Measurements from ENCODE around the gene XPO5. TPM values are rescaled to one million over a fixed set of nuclear protein-coding genes. Genes with fewer than 3 reads are reported as not detected.

XPO5 gene
- total RNA-seq, 4 donors from 2014 or later: 11.3 to 25.1 (median 17.6) TPM

GRCh38 chr6:43616725-43617472 lies 41.1 kb upstream of the XPO5 start:
- 92 to 100% methylated on average over 1 to 9 of the region's 9 CpGs for WGBS, 2 donors (ENCODE audit: low coverage in 1 of 2)
- Histone ChIP-seq H3K4me1 (no peaks in the 10 kb centered on the region), H3K4me3 (no peak overlapping the region), H3K9me3 (no peaks in the 10 kb centered on the region), H3K27me3 (no peaks in the 10 kb centered on the region), H3K36me3 (peaks cover 0 to 30% (median 15%) of the 10 kb centered on the region in 4 donors), H3K27ac (no peak overlapping the region)
- in situ Hi-C loops (cut with MboI; ENCODE audit: low pct_ligation_motif_present in 1 of 4, low pct_unique_long_range_greater_than_20kb in 1 of 4, low sequenced_read_pairs in 3 of 4) (loop anchor here in 1 of 4 donors (25.0 kb wide), 1 partner anchor 470 kb away; no protein-coding TSS in a partner anchor), intact Hi-C loops (cut with DNase I; ENCODE audit: low total_unique reads) (no loop called here)
- no peak for DNase-seq
- TF ChIP-seq EP300 (IDR thresholded peaks at IDR 0.05; ENCODE audit: low read depth): no peak
- no peak for TF ChIP-seq POLR2AphosphoS5 (IDR thresholded peaks at IDR 0.05)
- no peak for TF ChIP-seq CTCF (IDR thresholded peaks at IDR 0.05)
- TF ChIP-seq POLR2A (IDR thresholded peaks at IDR 0.05): no peak

- Histone ChIP-seq H3K4me1 (no peaks in the 10 kb centered on the region), H3K9me3 (no peaks in the 10 kb centered on the region), H3K27ac (no peak overlapping the region), H3K36me3 (peaks cover 0 to 13% (median 6%) of the 10 kb centered on the region in 4 donors), H3K27me3 (no peaks in the 10 kb centered on the region), H3K4me3 (no peak overlapping the region)
- 89 to 100% methylated on average over 1 to 3 of the region's 3 CpGs for WGBS, 2 donors (ENCODE audit: low coverage in 1 of 2)
- no peak for DNase-seq
- in situ Hi-C loops (cut with MboI; ENCODE audit: low pct_ligation_motif_present in 1 of 4, low pct_unique_long_range_greater_than_20kb in 1 of 4, low sequenced_read_pairs in 3 of 4): loop anchor here in 1 of 4 donors (25.0 kb wide), 1 partner anchor 473 kb away; no protein-coding TSS in a partner anchor
- intact Hi-C loops (cut with DNase I; ENCODE audit: low total_unique reads): no loop called here
- TF ChIP-seq EP300 (IDR thresholded peaks at IDR 0.05; ENCODE audit: low read depth) (no peak), CTCF (IDR thresholded peaks at IDR 0.05) (no peak), POLR2A (IDR thresholded peaks at IDR 0.05) (no peak), POLR2AphosphoS5 (IDR thresholded peaks at IDR 0.05) (no peak)
Measured at GRCh38 chr6:43614396-43614730, 38.5 kb upstream of the XPO5 start.

GRCh38 chr6:43613721-43614395 lies 38.0 kb upstream of the XPO5 start:
- TF ChIP-seq EP300 (IDR thresholded peaks at IDR 0.05; ENCODE audit: low read depth) (no peak), POLR2A (IDR thresholded peaks at IDR 0.05) (no peak), CTCF (IDR thresholded peaks at IDR 0.05) (no peak), POLR2AphosphoS5 (IDR thresholded peaks at IDR 0.05) (no peak)
- no peak overlapping the region for H3K27ac ChIP-seq
- no peaks in the 10 kb centered on the region for H3K27me3 ChIP-seq
- no peak for DNase-seq
- peaks cover 0 to 13% (median 6%) of the 10 kb centered on the region in 4 donors for H3K36me3 ChIP-seq
- in situ Hi-C loops (cut with MboI; ENCODE audit: low pct_ligation_motif_present in 1 of 4, low pct_unique_long_range_greater_than_20kb in 1 of 4, low sequenced_read_pairs in 3 of 4): loop anchor here in 1 of 4 donors (25.0 kb wide), 1 partner anchor 473 kb away; no protein-coding TSS in a partner anchor
- WGBS, 2 donors (ENCODE audit: low coverage in 1 of 2): 88 to 97% methylated on average over 3 to 6 of the region's 6 CpGs
- H3K4me1 ChIP-seq: no peaks in the 10 kb centered on the region
- intact Hi-C loops (cut with DNase I; ENCODE audit: low total_unique reads): no loop called here
- H3K4me3 ChIP-seq: no peak overlapping the region
- no peaks in the 10 kb centered on the region for H3K9me3 ChIP-seq

GRCh38 chr6:43610431-43610830 lies 34.6 kb upstream of the XPO5 start:
- DNase-seq: no peak
- Histone ChIP-seq H3K27me3 (no peaks in the 10 kb centered on the region), H3K36me3 (peaks cover 0 to 11% (median 6%) of the 10 kb centered on the region in 4 donors), H3K27ac (no peak overlapping the region), H3K4me3 (no peak overlapping the region), H3K9me3 (no peaks in the 10 kb centered on the region), H3K4me1 (peaks cover 0 to 3% (median 0%) of the 10 kb centered on the region in 4 donors)
- in situ Hi-C loops (cut with MboI; ENCODE audit: low pct_ligation_motif_present in 1 of 4, low pct_unique_long_range_greater_than_20kb in 1 of 4, low sequenced_read_pairs in 3 of 4) (loop anchor here in 1 of 4 donors (25.0 kb wide), 1 partner anchor 477 kb away; no protein-coding TSS in a partner anchor), intact Hi-C loops (cut with DNase I; ENCODE audit: low total_unique reads) (no loop called here)
- no peak for TF ChIP-seq POLR2AphosphoS5 (IDR thresholded peaks at IDR 0.05)
- TF ChIP-seq POLR2A (IDR thresholded peaks at IDR 0.05): no peak
- no peak for TF ChIP-seq CTCF (IDR thresholded peaks at IDR 0.05)
- no peak for TF ChIP-seq EP300 (IDR thresholded peaks at IDR 0.05; ENCODE audit: low read depth)
- WGBS, 2 donors (ENCODE audit: low coverage in 1 of 2): 100% methylated on average over 5 of the region's 5 CpGs; no CpG with 5 or more reads in 1 of the 2 donors

Measured in transverse colon (tissue), 4 donors.